ENCODE measurements around the gene RNU6-9.

Gene RNU6-9

DNA sequence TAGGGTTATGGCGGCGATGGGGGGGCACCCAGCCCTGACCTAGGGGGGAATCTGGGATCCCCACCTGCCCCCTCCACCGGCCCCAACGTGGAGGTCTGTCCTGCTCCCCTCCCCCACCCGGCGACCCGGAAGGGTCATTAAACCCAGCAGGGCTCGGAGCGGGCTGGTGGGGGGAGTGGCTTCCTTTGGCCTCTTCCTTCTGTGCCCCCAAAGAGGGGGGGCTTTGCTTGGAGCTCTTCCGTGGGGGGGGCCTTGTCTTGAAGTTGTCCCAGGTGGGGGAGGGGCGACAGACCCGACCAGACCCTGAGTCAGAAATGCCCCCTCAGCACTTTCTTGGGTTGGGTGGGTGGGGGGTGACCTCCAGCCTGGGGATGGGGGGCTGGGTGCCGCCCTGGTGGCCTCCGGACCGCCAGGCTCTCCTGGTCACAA is 34.1 kb downstream of the RNU6-9 start:
- TF ChIP-seq, protein P1, sequence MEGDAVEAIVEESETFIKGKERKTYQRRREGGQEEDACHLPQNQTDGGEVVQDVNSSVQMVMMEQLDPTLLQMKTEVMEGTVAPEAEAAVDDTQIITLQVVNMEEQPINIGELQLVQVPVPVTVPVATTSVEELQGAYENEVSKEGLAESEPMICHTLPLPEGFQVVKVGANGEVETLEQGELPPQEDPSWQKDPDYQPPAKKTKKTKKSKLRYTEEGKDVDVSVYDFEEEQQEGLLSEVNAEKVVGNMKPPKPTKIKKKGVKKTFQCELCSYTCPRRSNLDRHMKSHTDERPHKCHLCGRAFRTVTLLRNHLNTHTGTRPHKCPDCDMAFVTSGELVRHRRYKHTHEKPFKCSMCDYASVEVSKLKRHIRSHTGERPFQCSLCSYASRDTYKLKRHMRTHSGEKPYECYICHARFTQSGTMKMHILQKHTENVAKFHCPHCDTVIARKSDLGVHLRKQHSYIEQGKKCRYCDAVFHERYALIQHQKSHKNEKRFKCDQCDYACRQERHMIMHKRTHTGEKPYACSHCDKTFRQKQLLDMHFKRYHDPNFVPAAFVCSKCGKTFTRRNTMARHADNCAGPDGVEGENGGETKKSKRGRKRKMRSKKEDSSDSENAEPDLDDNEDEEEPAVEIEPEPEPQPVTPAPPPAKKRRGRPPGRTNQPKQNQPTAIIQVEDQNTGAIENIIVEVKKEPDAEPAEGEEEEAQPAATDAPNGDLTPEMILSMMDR (IDR thresholded peaks at IDR 0.05; ENCODE audit: control insufficient read depth, insufficient read depth, low read depth, low read length, missing control alignments), result no peak
- no peak for DNase-seq (ENCODE audit: low read depth)
- peak overlapping the region; percentile 67 for H3K4me3 ChIP-seq (ENCODE audit: control insufficient read depth, low read depth, low read length)

- H3K4me3 ChIP-seq (ENCODE audit: control insufficient read depth, low read depth, low read length), result peak overlapping the region; percentile 67
- DNase-seq (ENCODE audit: low read depth), result no peak
- TF ChIP-seq, protein P1 (IDR thresholded peaks at IDR 0.05; ENCODE audit: control insufficient read depth, insufficient read depth, low read depth, low read length, missing control alignments), result no peak
These were observed 34.6 kb downstream of the RNU6-9 start for GRCh38 chr19:927780-928401.

- H3K4me3 ChIP-seq (ENCODE audit: control insufficient read depth, low read depth, low read length), result no peak overlapping the region
- DNase-seq (ENCODE audit: low read depth), result no peak
- TF ChIP-seq, protein P1 (IDR thresholded peaks at IDR 0.05; ENCODE audit: control insufficient read depth, insufficient read depth, low read depth, low read length, missing control alignments), result no peak
These were observed 35.4 kb downstream of the RNU6-9 start for GRCh38 chr19:928471-929202.

- TF ChIP-seq, protein P1 (IDR thresholded peaks at IDR 0.05; ENCODE audit: control insufficient read depth, insufficient read depth, low read depth, low read length, missing control alignments), result no peak
- H3K4me3 ChIP-seq (ENCODE audit: control insufficient read depth, low read depth, low read length), result no peak overlapping the region
- no peak for DNase-seq (ENCODE audit: low read depth)
These were observed 36.1 kb downstream of the RNU6-9 start for GRCh38 chr19:929203-929890.

- DNase-seq (ENCODE audit: low read depth), result no peak
- TF ChIP-seq, protein P1 (IDR thresholded peaks at IDR 0.05; ENCODE audit: control insufficient read depth, insufficient read depth, low read depth, low read length, missing control alignments), result no peak
These were observed 36.6 kb downstream of the RNU6-9 start for GRCh38 chr19:929891-930258.

GRCh38 chr19:931860-932647 is 38.8 kb downstream of the RNU6-9 start:
- H3K4me3 ChIP-seq (ENCODE audit: control insufficient read depth, low read depth, low read length), result no peak overlapping the region
- TF ChIP-seq, protein P1 (IDR thresholded peaks at IDR 0.05; ENCODE audit: control insufficient read depth, insufficient read depth, low read depth, low read length, missing control alignments), result no peak
- no peak for DNase-seq (ENCODE audit: low read depth)

More at GRCh38 chr19:929891-930258, 36.6 kb downstream of the RNU6-9 start:
- no peak overlapping the region for H3K4me3 ChIP-seq (ENCODE audit: control insufficient read depth, low read depth, low read length)
